Epithelial cell of proximal tubule (primary cell): ENCODE results near the gene CLDN3. TPM values are rescaled to one million over a fixed set of nuclear protein-coding genes. Genes with fewer than 3 reads are reported as not detected.
A peak's percentile ranks its signal among the peaks of the same experiment; 100 is the strongest.
"Not testable (repeated sequence)": the region's sequence is repeated elsewhere in the genome, so short reads cannot be mapped to it uniquely, and the experiment has no call there.

Experiments
- DNase-seq: peaks from one replicate; pipeline ENCODE4 v3.0.0-alpha.2; 2011; ENCODE audit warnings: low read depth
- H3K4me3 ChIP-seq: 2 replicates; pipeline ENCODE4 v1.5.1; 2011; ENCODE audit warnings: low read depth, mild to moderate bottlenecking, low read length
- CTCF ChIP-seq: conservative IDR thresholded peaks from 2 replicates; pipeline ENCODE4 v1.5.1; 2012; ENCODE audit warnings: low read depth, mild to moderate bottlenecking, low read length
- total RNA-seq: library from RNA; depleted of rRNA; stranded (reverse); fragments of >200 nt; gene quantifications from 2 replicates; pipeline ENCODE4 v1.2.3, GENCODE V29; 2015

CLDN3 gene
- total RNA-seq, 1 donor from 2014 or later, result 85.9 TPM

DNA sequence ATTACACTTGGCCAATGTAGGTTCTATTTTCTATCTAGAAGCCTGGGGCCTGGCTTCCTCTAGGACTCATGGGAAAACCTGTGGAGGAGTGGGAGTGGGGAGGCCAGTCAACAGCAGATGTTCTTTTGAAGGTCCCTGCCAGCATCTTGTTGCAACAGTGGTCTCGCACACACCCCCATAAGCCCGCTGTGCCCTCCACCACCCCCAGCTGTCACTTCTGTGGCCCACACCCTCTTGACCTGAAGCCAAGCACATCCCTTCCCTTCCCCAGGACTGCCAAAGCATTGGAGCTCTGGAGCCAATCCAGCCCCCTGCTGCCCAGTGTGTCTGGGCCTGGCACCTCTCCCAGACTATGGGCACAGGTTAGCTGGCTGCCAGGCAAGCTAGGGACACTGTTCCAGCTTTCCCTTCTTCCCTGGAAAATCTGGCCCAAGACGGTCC is 48.7 kb downstream of the CLDN3 start:
- DNase-seq, result no peak
- no peak overlapping the region for H3K4me3 ChIP-seq
- peak; percentile 23 for TF ChIP-seq CTCF

GRCh38 chr7:73720443-73720842 is 49.6 kb downstream of the CLDN3 start:
- not testable (repeated sequence) for DNase-seq, H3K4me3 ChIP-seq

DNA sequence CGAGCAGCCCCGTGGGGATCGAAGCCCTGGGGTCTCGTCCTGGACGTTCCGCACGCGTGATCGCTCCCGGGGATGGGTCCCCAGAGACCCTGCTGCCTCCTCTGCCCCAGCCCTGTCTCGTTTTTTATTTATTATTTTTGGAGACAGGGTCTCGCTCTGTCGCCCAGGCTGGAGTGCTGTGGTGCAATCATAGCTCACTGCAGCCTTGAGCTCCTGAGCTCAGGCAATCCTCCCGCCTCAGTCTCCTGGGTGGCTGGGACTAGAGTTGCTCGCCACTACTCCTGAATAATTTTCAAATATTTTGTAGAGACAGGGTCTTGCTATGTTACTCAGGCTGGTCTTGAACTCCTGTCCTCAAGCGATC is 50.3 kb downstream of the CLDN3 start:
- TF ChIP-seq CTCF, result no peak
- H3K4me3 ChIP-seq, result peak overlapping the region; percentile 49
- DNase-seq, result no peak

Other genes with a start within 250 kb of the CLDN3 start
- gene BAZ1B, start 248.0 kb downstream of the CLDN3 start, total RNA-seq, result 47.2 and 51.9 TPM in 2 replicates
- 53.2 and 64.2 TPM in 2 replicates for gene BCL7B, start 212.6 kb downstream of the CLDN3 start, total RNA-seq
- 29.6 and 56.4 TPM in 2 replicates for gene TBL2, start 191.7 kb downstream of the CLDN3 start, total RNA-seq
- gene MLXIPL, start 145.7 kb downstream of the CLDN3 start, total RNA-seq, result not detected in 2 replicates
- 4.1 and 12.2 TPM in 2 replicates for gene VPS37D, start 102.4 kb downstream of the CLDN3 start, total RNA-seq
- gene DNAJC30, start 86.8 kb downstream of the CLDN3 start, total RNA-seq, result 2.7 and 6.1 TPM in 2 replicates
- gene BUD23, start 86.7 kb downstream of the CLDN3 start, total RNA-seq, result 65.2 and 87.1 TPM in 2 replicates
- 18.0 and 22.4 TPM in 2 replicates for gene STX1A, start 50.6 kb downstream of the CLDN3 start, total RNA-seq
- 52.1 and 53.6 TPM in 2 replicates for gene ABHD11, start 31.5 kb downstream of the CLDN3 start, total RNA-seq
- gene CLDN4, start 60.7 kb upstream of the CLDN3 start, total RNA-seq, result 277 and 503 TPM in 2 replicates
- gene METTL27, start 72.2 kb upstream of the CLDN3 start, total RNA-seq, result 8.4 and 13.7 TPM in 2 replicates
- not detected in 2 replicates for gene TMEM270, start 90.9 kb upstream of the CLDN3 start, total RNA-seq